GM12891 (cell line): ENCODE data around the gene SETD1B.

Experiments
- POLR2AphosphoS5 ChIP-seq: IDR thresholded peaks from 2 replicates; pipeline ENCODE4 v1.6.1; 2011; ENCODE audit warnings: low read depth, low read length, control low read depth
- SPI1 ChIP-seq: IDR thresholded peaks from 2 replicates; pipeline ENCODE4 v1.6.1; 2011; ENCODE audit warnings: low read depth, low read length, control low read depth
- TAF1 ChIP-seq: IDR thresholded peaks from 2 replicates; pipeline ENCODE4 v1.6.1; 2011; ENCODE audit warnings: low read depth, low read length, control low read depth

GRCh38 chr12:121805171-121806008 is 1.6 kb downstream of the SETD1B start:
- TF ChIP-seq SPI1 (no peak), POLR2AphosphoS5 (no peak), TAF1 (no peak)
